Measurements from ENCODE around the gene NDUFS2. TPM values are rescaled to one million over a fixed set of nuclear protein-coding genes. Genes with fewer than 3 reads are reported as not detected.
A peak's percentile ranks its signal among the peaks of the same experiment; 100 is the strongest.

Gene NDUFS2
- total and polyA plus RNA-seq, 2 experiments from 2014 or later: 103 to 163 TPM

- no peak for DNase-seq (ENCODE audit: low spot score)
- no peaks in the 10 kb centered on the region for H3K9me2 ChIP-seq (replicated peaks; ENCODE audit: insufficient read depth)
- peaks cover 27% of the 10 kb centered on the region for H3K4me1 ChIP-seq (ENCODE audit: insufficient read depth)
- H3K27me3 ChIP-seq: no peaks in the 10 kb centered on the region
- H2AFZ ChIP-seq: no peak overlapping the region
- H3K79me2 ChIP-seq: no peaks in the 10 kb centered on the region
- TF ChIP-seq EZH2phosphoT487 (IDR thresholded peaks at IDR 0.05; ENCODE audit: low read depth, severe bottlenecking, unreplicated experiment) (no peak), EZH2 (IDR thresholded peaks at IDR 0.05; ENCODE audit: borderline replicate concordance) (no peak)
- TF ChIP-seq, protein P1, sequence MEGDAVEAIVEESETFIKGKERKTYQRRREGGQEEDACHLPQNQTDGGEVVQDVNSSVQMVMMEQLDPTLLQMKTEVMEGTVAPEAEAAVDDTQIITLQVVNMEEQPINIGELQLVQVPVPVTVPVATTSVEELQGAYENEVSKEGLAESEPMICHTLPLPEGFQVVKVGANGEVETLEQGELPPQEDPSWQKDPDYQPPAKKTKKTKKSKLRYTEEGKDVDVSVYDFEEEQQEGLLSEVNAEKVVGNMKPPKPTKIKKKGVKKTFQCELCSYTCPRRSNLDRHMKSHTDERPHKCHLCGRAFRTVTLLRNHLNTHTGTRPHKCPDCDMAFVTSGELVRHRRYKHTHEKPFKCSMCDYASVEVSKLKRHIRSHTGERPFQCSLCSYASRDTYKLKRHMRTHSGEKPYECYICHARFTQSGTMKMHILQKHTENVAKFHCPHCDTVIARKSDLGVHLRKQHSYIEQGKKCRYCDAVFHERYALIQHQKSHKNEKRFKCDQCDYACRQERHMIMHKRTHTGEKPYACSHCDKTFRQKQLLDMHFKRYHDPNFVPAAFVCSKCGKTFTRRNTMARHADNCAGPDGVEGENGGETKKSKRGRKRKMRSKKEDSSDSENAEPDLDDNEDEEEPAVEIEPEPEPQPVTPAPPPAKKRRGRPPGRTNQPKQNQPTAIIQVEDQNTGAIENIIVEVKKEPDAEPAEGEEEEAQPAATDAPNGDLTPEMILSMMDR (IDR thresholded peaks at IDR 0.05; ENCODE audit: poor library complexity): no peak
- no peak overlapping the region for H3K4me3 ChIP-seq
- H4K20me1 ChIP-seq (ENCODE audit: insufficient read depth, poor library complexity, severe bottlenecking): no peaks in the 10 kb centered on the region
- 84% methylated on average over 5 of the region's 5 CpGs for WGBS (ENCODE audit: low lambda C conversion rate, missing lambda C conversion rate)
- no peaks in the 10 kb centered on the region for H3K36me3 ChIP-seq (replicated peaks; ENCODE audit: insufficient read depth, low read depth)
- no peak overlapping the region for H3K4me2 ChIP-seq
- peak overlapping the region; percentile 93 for H3K27ac ChIP-seq
- H3K9me3 ChIP-seq (ENCODE audit: low read depth): no peaks in the 10 kb centered on the region
These were observed 17.1 kb downstream of the NDUFS2 start for GRCh38 chr1:161219078-161219892.

DNA sequence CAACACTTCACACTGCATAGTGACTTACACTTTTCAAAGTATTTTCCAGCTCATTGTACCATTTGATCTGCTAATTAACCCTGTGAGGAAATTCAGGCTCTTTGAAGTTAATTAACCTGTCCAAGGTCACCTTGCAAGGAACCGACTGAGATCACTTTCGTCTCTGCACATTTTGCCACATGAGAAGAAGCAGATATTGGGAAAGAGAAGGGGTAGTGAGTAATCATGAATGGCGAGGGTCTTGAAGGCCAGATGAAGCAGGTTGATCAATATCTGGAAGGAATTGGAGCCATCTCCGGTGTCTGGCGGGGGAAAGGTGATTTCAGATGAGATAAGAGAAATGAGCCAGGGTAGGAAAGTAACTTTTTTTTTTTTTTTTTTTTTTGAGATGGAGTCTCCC is 17.8 kb downstream of the NDUFS2 start:
- no peaks in the 10 kb centered on the region for H3K79me2 ChIP-seq
- no peaks in the 10 kb centered on the region for H3K27me3 ChIP-seq
- H3K9me2 ChIP-seq (replicated peaks; ENCODE audit: insufficient read depth): no peaks in the 10 kb centered on the region
- H3K9me3 ChIP-seq (ENCODE audit: low read depth): no peaks in the 10 kb centered on the region
- TF ChIP-seq EZH2phosphoT487 (IDR thresholded peaks at IDR 0.05; ENCODE audit: low read depth, severe bottlenecking, unreplicated experiment) (no peak), EZH2 (IDR thresholded peaks at IDR 0.05; ENCODE audit: borderline replicate concordance) (no peak)
- TF ChIP-seq, protein P1 (IDR thresholded peaks at IDR 0.05; ENCODE audit: poor library complexity): no peak
- H3K4me1 ChIP-seq (ENCODE audit: insufficient read depth): peaks cover 27% of the 10 kb centered on the region
- H4K20me1 ChIP-seq (ENCODE audit: insufficient read depth, poor library complexity, severe bottlenecking): no peaks in the 10 kb centered on the region
- WGBS (ENCODE audit: low lambda C conversion rate, missing lambda C conversion rate): 56% methylated on average over 5 of the region's 5 CpGs
- no peak overlapping the region for H2AFZ ChIP-seq
- DNase-seq (ENCODE audit: low spot score): no peak
- H3K4me3 ChIP-seq: no peak overlapping the region
- H3K36me3 ChIP-seq (replicated peaks; ENCODE audit: insufficient read depth, low read depth): no peaks in the 10 kb centered on the region
- no peak overlapping the region for H3K4me2 ChIP-seq
- peak overlapping the region; percentile 63 for H3K27ac ChIP-seq

GRCh38 chr1:161222175-161223019 is 20.2 kb downstream of the NDUFS2 start:
- 81% methylated on average over 6 of the region's 6 CpGs for WGBS (ENCODE audit: low lambda C conversion rate, missing lambda C conversion rate)
- H3K9me2 ChIP-seq (replicated peaks; ENCODE audit: insufficient read depth): no peaks in the 10 kb centered on the region
- DNase-seq (ENCODE audit: low spot score): no peak
- no peak overlapping the region for H2AFZ ChIP-seq
- peak overlapping the region; percentile 63 for H3K4me2 ChIP-seq
- H3K4me1 ChIP-seq (ENCODE audit: insufficient read depth): peaks cover 25% of the 10 kb centered on the region
- no peaks in the 10 kb centered on the region for H3K9me3 ChIP-seq (ENCODE audit: low read depth)
- H3K27me3 ChIP-seq: no peaks in the 10 kb centered on the region
- H4K20me1 ChIP-seq (ENCODE audit: insufficient read depth, poor library complexity, severe bottlenecking): no peaks in the 10 kb centered on the region
- H3K79me2 ChIP-seq: no peaks in the 10 kb centered on the region
- no peak overlapping the region for H3K4me3 ChIP-seq
- TF ChIP-seq, protein P1 (IDR thresholded peaks at IDR 0.05; ENCODE audit: poor library complexity): no peak
- peak overlapping the region; percentile 86 for H3K27ac ChIP-seq
- no peaks in the 10 kb centered on the region for H3K36me3 ChIP-seq (replicated peaks; ENCODE audit: insufficient read depth, low read depth)
